ENCODE measurements around the gene PPP1R9A. TPM values are rescaled to one million over a fixed set of nuclear protein-coding genes. Genes with fewer than 3 reads are reported as not detected.

The PPP1R9A gene
- polyA plus RNA-seq, 3 donors, result not detected

DNA sequence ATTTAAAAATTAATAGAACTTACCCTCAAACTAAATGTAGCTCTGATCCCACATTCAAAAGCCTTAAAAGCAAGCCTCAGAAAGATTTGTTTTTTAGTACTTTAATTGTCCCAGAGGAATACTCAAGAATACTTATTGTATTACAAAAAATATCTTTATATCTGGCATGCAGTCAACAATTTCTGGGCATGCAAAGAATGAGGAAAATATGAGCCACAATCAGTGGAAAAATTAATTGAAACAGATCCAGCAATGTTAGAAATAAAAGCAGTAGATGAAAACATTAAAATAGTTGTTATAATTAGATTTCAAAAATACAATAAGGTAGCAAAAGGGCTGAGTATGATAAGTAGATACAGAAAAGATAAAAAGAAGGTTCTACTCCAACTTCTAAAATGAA lies 262.3 kb downstream of the PPP1R9A start:
- no peak for TF ChIP-seq CTCF (IDR thresholded peaks at IDR 0.05)
- H3K4me2 ChIP-seq (replicated peaks; ENCODE audit: extremely low read depth, low read length, poor library complexity, severe bottlenecking), result no peak overlapping the region
- H3K4me1 Mint-ChIP-seq, result no peaks in the 10 kb centered on the region
- no peaks in the 10 kb centered on the region for H3K36me3 Mint-ChIP-seq
- H3K27me3 Mint-ChIP-seq (ENCODE audit: low read depth in 3 of 3), result no peaks in the 10 kb centered on the region
- H3K9me3 ChIP-seq (replicated peaks in 1 of 2; ENCODE audit: control insufficient read depth in 1 of 2, insufficient read depth in 1 of 2, low read length in 2 of 2), result peaks cover 0 to 3% of the 10 kb centered on the region in 2 donors
- intact Hi-C loops (cut with micrococcal nuclease), result no loop called here
- H3K27ac Mint-ChIP-seq, result no peak overlapping the region
- no peaks in the 10 kb centered on the region for H3K27me3 ChIP-seq (ENCODE audit: control insufficient read depth in 2 of 2, insufficient read depth in 2 of 2, low read length in 2 of 2)
- peaks cover 3 to 7% (median 5%) of the 10 kb centered on the region in 7 donors for H3K9me3 Mint-ChIP-seq
- no peaks in the 10 kb centered on the region for H4K20me1 ChIP-seq (ENCODE audit: insufficient read depth, low read length)
- no peak overlapping the region for H3K27ac ChIP-seq (ENCODE audit: low read depth in 1 of 2, low read length in 2 of 2)
- no peak overlapping the region for H3K4me3 ChIP-seq (replicated peaks in 1 of 3; ENCODE audit: low read depth in 2 of 3, low read length in 3 of 3)
- H3K4me3 Mint-ChIP-seq, result no peak overlapping the region
- no peaks in the 10 kb centered on the region for H3K4me1 ChIP-seq (ENCODE audit: control insufficient read depth in 1 of 2, insufficient read depth in 2 of 2, low read length in 2 of 2)
- no peak overlapping the region for H3K9ac ChIP-seq (ENCODE audit: insufficient read depth, low read length, poor library complexity, severe bottlenecking)
- H3K36me3 ChIP-seq (replicated peaks in 1 of 2; ENCODE audit: control insufficient read depth in 1 of 2, insufficient read depth in 2 of 2, low read length in 2 of 2), result no peaks in the 10 kb centered on the region
- no peaks in the 10 kb centered on the region for H3K79me2 ChIP-seq (ENCODE audit: insufficient read depth, low read length)
- no peak overlapping the region for H2AFZ ChIP-seq (ENCODE audit: insufficient read depth, low read depth, low read length, poor library complexity, severe bottlenecking)
- no peak for DNase-seq

DNA sequence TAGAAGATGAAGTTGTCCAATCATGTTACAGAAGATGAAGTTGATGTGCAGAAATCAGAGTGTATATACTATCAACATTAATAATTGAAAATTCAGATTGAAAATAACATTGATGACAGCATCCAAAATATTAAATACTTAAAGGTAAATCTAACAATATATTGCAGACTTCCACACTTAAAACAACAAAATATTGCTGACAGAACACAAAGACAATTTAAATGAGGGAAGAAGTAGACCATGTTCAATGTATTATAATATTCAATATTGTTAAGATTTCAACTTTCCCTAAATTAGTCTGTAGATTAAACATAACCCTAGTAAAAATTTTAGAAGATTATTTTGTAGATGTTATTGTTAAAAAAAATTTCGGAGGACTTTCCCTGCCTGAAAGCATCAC lies 265.0 kb downstream of the PPP1R9A start:
- Mint-ChIP-seq H3K9me3 (peaks cover 0 to 8% (median 3%) of the 10 kb centered on the region in 7 donors), H3K4me1 (no peaks in the 10 kb centered on the region), H3K27ac (no peak overlapping the region), H3K27me3 (ENCODE audit: low read depth in 3 of 3) (no peaks in the 10 kb centered on the region), H3K36me3 (no peaks in the 10 kb centered on the region), H3K4me3 (no peak overlapping the region)
- H3K4me1 ChIP-seq (ENCODE audit: control insufficient read depth in 1 of 2, insufficient read depth in 2 of 2, low read length in 2 of 2), result no peaks in the 10 kb centered on the region
- H3K27ac ChIP-seq (ENCODE audit: low read depth in 1 of 2, low read length in 2 of 2), result no peak overlapping the region
- H3K9me3 ChIP-seq (replicated peaks in 1 of 2; ENCODE audit: control insufficient read depth in 1 of 2, insufficient read depth in 1 of 2, low read length in 2 of 2), result no peaks in the 10 kb centered on the region
- no peaks in the 10 kb centered on the region for H4K20me1 ChIP-seq (ENCODE audit: insufficient read depth, low read length)
- H3K4me2 ChIP-seq (replicated peaks; ENCODE audit: extremely low read depth, low read length, poor library complexity, severe bottlenecking), result no peak overlapping the region
- intact Hi-C loops (cut with micrococcal nuclease), result no loop called here
- no peak overlapping the region for H3K4me3 ChIP-seq (replicated peaks in 1 of 3; ENCODE audit: low read depth in 2 of 3, low read length in 3 of 3)
- no peak overlapping the region for H2AFZ ChIP-seq (ENCODE audit: insufficient read depth, low read depth, low read length, poor library complexity, severe bottlenecking)
- no peaks in the 10 kb centered on the region for H3K79me2 ChIP-seq (ENCODE audit: insufficient read depth, low read length)
- no peak for TF ChIP-seq CTCF (IDR thresholded peaks at IDR 0.05)
- no CpG with 5 or more reads among the region's 1 CpG for WGBS (ENCODE audit: insufficient coverage)
- no peaks in the 10 kb centered on the region for H3K27me3 ChIP-seq (ENCODE audit: control insufficient read depth in 2 of 2, insufficient read depth in 2 of 2, low read length in 2 of 2)
- H3K9ac ChIP-seq (ENCODE audit: insufficient read depth, low read length, poor library complexity, severe bottlenecking), result no peak overlapping the region
- no peaks in the 10 kb centered on the region for H3K36me3 ChIP-seq (replicated peaks in 1 of 2; ENCODE audit: control insufficient read depth in 1 of 2, insufficient read depth in 2 of 2, low read length in 2 of 2)
- DNase-seq, result no peak
